ENCODE data around the gene ZNF521.

Gene ZNF521

DNA sequence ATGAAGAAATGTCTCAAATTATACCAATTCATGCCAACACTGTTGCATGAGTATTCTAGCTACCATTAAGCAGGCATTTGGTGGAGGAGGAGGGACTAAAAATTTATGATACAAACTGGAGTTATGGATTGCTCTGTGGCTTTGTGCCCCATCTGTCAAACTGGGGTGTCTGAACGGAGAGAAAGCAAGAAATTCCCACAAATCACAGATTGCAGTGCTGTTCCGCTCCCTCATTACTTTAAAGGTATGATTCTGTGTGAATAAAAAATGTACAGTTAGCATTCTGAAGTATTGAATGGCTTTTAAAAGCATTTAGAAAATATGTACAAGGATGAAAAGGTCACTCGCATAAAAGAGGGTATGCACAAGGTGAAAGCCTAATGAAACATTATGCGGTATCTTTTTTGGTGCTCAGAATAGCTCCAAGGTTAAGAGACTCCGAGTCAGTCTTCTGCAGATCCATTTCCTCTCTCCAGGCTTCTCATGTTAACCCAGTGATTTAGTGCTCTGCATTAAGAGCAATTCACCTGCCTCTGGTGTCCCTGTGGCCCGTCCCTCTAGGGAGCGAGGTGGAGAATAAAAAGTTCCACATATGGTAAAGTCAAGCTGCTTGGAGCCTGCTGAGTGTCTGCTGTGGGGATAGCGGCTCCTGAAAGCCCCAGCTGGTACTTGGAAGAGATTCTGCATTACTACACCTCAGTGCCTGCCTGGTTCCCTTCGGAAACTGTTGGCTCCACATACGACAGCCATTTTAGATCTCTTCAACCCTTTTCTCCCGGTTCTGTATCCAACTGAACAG lies 184.2 kb downstream of the ZNF521 start:
- Histone ChIP-seq H3K79me1 (ENCODE audit: low read depth, low read length) (no peaks in the 10 kb centered on the region), H2BK120ac (ENCODE audit: low read depth, low read length) (no peak overlapping the region), H3K14ac (ENCODE audit: low read length) (no peak overlapping the region), H2BK12ac (ENCODE audit: low read length) (no peak overlapping the region), H4K8ac (ENCODE audit: low read depth, low read length) (no peak overlapping the region), H3K23ac (ENCODE audit: low read depth, low read length, poor library complexity) (no peak overlapping the region), H2AK5ac (ENCODE audit: low read depth, low read length) (no peak overlapping the region), H3K18ac (ENCODE audit: low read length) (no peak overlapping the region), H3K4me1 (ENCODE audit: control insufficient read depth in 2 of 2, insufficient read depth in 1 of 2, low read depth in 1 of 2, low read length in 2 of 2) (no peaks in the 10 kb centered on the region), H3K4me2 (ENCODE audit: insufficient read depth, low read length, poor library complexity, severe bottlenecking) (no peak overlapping the region), H3K4ac (ENCODE audit: low read length) (no peak overlapping the region), H3K27me3 (ENCODE audit: control insufficient read depth in 3 of 3, insufficient read depth in 3 of 3, low read depth in 1 of 3, low read length in 3 of 3) (no peaks in the 10 kb centered on the region), H2AFZ (ENCODE audit: low read length) (no peak overlapping the region), H3K9ac (ENCODE audit: low read depth, low read length, poor library complexity) (no peak overlapping the region), H3K4me3 (ENCODE audit: low read length in 2 of 2) (no peak overlapping the region), H3K27ac (replicated peaks; ENCODE audit: low read length) (no peak overlapping the region), H4K91ac (ENCODE audit: low read depth, low read length, poor library complexity) (no peak overlapping the region), H3K9me3 (replicated peaks in 1 of 2; ENCODE audit: control insufficient read depth in 2 of 2, insufficient read depth in 1 of 2, low read depth in 1 of 2, low read length in 2 of 2) (no peaks in the 10 kb centered on the region), H2BK15ac (ENCODE audit: low read length) (no peak overlapping the region), H3K36me3 (replicated peaks in 1 of 2; ENCODE audit: control insufficient read depth in 2 of 2, insufficient read depth in 2 of 2, low read length in 2 of 2) (peaks cover 2 to 61% of the 10 kb centered on the region in 2 donors), H2BK5ac (ENCODE audit: low read length) (no peak overlapping the region)
- no CpG with 5 or more reads among the region's 11 CpGs for WGBS, 2 donors (ENCODE audit: extremely low coverage in 2 of 2, insufficient read length in 2 of 2, insufficient replicate concordance in 1 of 2)
- DNase-seq (ENCODE audit: low spot score), result no peak

DNA sequence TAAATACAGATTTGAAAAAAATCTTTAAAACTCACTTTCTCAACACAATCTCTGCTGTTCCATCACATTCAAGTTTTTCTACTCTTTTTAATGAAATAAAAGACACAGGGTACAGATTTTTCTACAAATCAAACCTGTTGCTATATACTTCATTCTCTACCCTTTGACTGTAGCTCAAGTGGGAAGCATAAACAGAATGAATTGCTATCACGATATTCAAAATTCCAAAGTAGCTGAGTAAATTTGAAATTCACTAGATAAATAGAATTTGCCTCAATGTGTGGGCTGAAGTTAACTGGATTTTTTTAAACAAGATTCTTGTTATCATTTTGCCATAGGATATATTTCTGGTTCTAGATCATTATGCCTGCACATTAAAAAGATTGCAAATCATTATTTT lies 185.9 kb downstream of the ZNF521 start:
- Histone ChIP-seq H3K79me1 (ENCODE audit: low read depth, low read length) (no peaks in the 10 kb centered on the region), H2BK5ac (ENCODE audit: low read length) (no peak overlapping the region), H2AK5ac (ENCODE audit: low read depth, low read length) (no peak overlapping the region), H3K27ac (replicated peaks; ENCODE audit: low read length) (no peak overlapping the region), H3K23ac (ENCODE audit: low read depth, low read length, poor library complexity) (no peak overlapping the region), H2BK12ac (ENCODE audit: low read length) (no peak overlapping the region), H2BK15ac (ENCODE audit: low read length) (no peak overlapping the region), H3K9ac (ENCODE audit: low read depth, low read length, poor library complexity) (no peak overlapping the region), H4K91ac (ENCODE audit: low read depth, low read length, poor library complexity) (no peak overlapping the region), H3K4ac (ENCODE audit: low read length) (no peak overlapping the region), H2BK120ac (ENCODE audit: low read depth, low read length) (no peak overlapping the region), H3K18ac (ENCODE audit: low read length) (no peak overlapping the region), H3K4me1 (ENCODE audit: control insufficient read depth in 2 of 2, insufficient read depth in 1 of 2, low read depth in 1 of 2, low read length in 2 of 2) (no peaks in the 10 kb centered on the region), H3K14ac (ENCODE audit: low read length) (no peak overlapping the region), H2AFZ (ENCODE audit: low read length) (no peak overlapping the region), H3K27me3 (ENCODE audit: control insufficient read depth in 3 of 3, insufficient read depth in 3 of 3, low read depth in 1 of 3, low read length in 3 of 3) (no peaks in the 10 kb centered on the region), H3K36me3 (replicated peaks in 1 of 2; ENCODE audit: control insufficient read depth in 2 of 2, insufficient read depth in 2 of 2, low read length in 2 of 2) (peaks cover 2 to 73% of the 10 kb centered on the region in 2 donors), H4K8ac (ENCODE audit: low read depth, low read length) (no peak overlapping the region), H3K4me3 (ENCODE audit: low read length in 2 of 2) (no peak overlapping the region), H3K9me3 (replicated peaks in 1 of 2; ENCODE audit: control insufficient read depth in 2 of 2, insufficient read depth in 1 of 2, low read depth in 1 of 2, low read length in 2 of 2) (no peaks in the 10 kb centered on the region), H3K4me2 (ENCODE audit: insufficient read depth, low read length, poor library complexity, severe bottlenecking) (no peak overlapping the region)
- no peak for DNase-seq (ENCODE audit: low spot score)
- WGBS, 2 donors (ENCODE audit: extremely low coverage in 2 of 2, insufficient read length in 2 of 2, insufficient replicate concordance in 1 of 2), result no CpG with 5 or more reads among the region's 1 CpG

- H3K18ac ChIP-seq (ENCODE audit: low read length), result no peak overlapping the region
- H2BK120ac ChIP-seq (ENCODE audit: low read depth, low read length), result no peak overlapping the region
- H2BK5ac ChIP-seq (ENCODE audit: low read length), result no peak overlapping the region
- no peak overlapping the region for H3K23ac ChIP-seq (ENCODE audit: low read depth, low read length, poor library complexity)
- no peak overlapping the region for H4K8ac ChIP-seq (ENCODE audit: low read depth, low read length)
- no peak overlapping the region for H3K4me3 ChIP-seq (ENCODE audit: low read length in 2 of 2)
- H2AFZ ChIP-seq (ENCODE audit: low read length), result no peak overlapping the region
- no peak overlapping the region for H2BK15ac ChIP-seq (ENCODE audit: low read length)
- no CpG with 5 or more reads among the region's 10 CpGs for WGBS, 2 donors (ENCODE audit: extremely low coverage in 2 of 2, insufficient read length in 2 of 2, insufficient replicate concordance in 1 of 2)
- H3K4me2 ChIP-seq (ENCODE audit: insufficient read depth, low read length, poor library complexity, severe bottlenecking), result no peak overlapping the region
- no peak overlapping the region for H2BK12ac ChIP-seq (ENCODE audit: low read length)
- peaks cover 3 to 78% of the 10 kb centered on the region in 2 donors for H3K36me3 ChIP-seq (replicated peaks in 1 of 2; ENCODE audit: control insufficient read depth in 2 of 2, insufficient read depth in 2 of 2, low read length in 2 of 2)
- no peak overlapping the region for H3K27ac ChIP-seq (replicated peaks; ENCODE audit: low read length)
- no peak overlapping the region for H3K14ac ChIP-seq (ENCODE audit: low read length)
- no peak for DNase-seq (ENCODE audit: low spot score)
- no peak overlapping the region for H3K9ac ChIP-seq (ENCODE audit: low read depth, low read length, poor library complexity)
- H3K27me3 ChIP-seq (ENCODE audit: control insufficient read depth in 3 of 3, insufficient read depth in 3 of 3, low read depth in 1 of 3, low read length in 3 of 3), result no peaks in the 10 kb centered on the region
- H3K4ac ChIP-seq (ENCODE audit: low read length), result no peak overlapping the region
- no peak overlapping the region for H2AK5ac ChIP-seq (ENCODE audit: low read depth, low read length)
- no peaks in the 10 kb centered on the region for H3K79me1 ChIP-seq (ENCODE audit: low read depth, low read length)
- no peaks in the 10 kb centered on the region for H3K4me1 ChIP-seq (ENCODE audit: control insufficient read depth in 2 of 2, insufficient read depth in 1 of 2, low read depth in 1 of 2, low read length in 2 of 2)
- no peaks in the 10 kb centered on the region for H3K9me3 ChIP-seq (replicated peaks in 1 of 2; ENCODE audit: control insufficient read depth in 2 of 2, insufficient read depth in 1 of 2, low read depth in 1 of 2, low read length in 2 of 2)
- H4K91ac ChIP-seq (ENCODE audit: low read depth, low read length, poor library complexity), result no peak overlapping the region
Observed at GRCh38 chr18:25164848-25165811, 186.8 kb downstream of the ZNF521 start.
